OCI-LY7 (cell line): Measurements from ENCODE around the gene TRRAP. TPM values are rescaled to one million over a fixed set of nuclear protein-coding genes. Genes with fewer than 3 reads are reported as not detected.

ENCODE experiments used
- BruUV-seq: library from RNA; stranded (reverse); fragments of 400-500 nt; replicated peaks from 2 replicates; lab custom pipeline; 2021; lab: Mats Ljungman, UMichigan
- CTCF ChIA-PET: fragments of 300-600 bp; sonication (Branson Sonifier 250); formaldehyde crosslinking; loops from one replicate; lab custom pipeline; 2022; ENCODE audit warnings: antibody characterized with exemption; ENCODE audit not compliant: unreplicated experiment; lab: Charles Lee
- POLR2A ChIA-PET: fragments of 300-600 bp; sonication (Branson Sonifier 250); formaldehyde crosslinking; loops from one replicate; lab custom pipeline; 2022; ENCODE audit warnings: antibody characterized with exemption; lab: Charles Lee
- DNase-seq: peaks from one replicate; pipeline ENCODE4 v3.0.0-alpha.2; 2015; ENCODE audit warnings: low spot score
- H2AFZ ChIP-seq: fragments of 200-600 bp; sonication (generic), shearing (Covaris generic); 2 replicates; pipeline ENCODE4 v1.6.1; 2014; ENCODE audit warnings: mild to moderate bottlenecking, antibody characterized with exemption, low read length, moderate library complexity
- H3K27ac ChIP-seq: fragments of 200-600 bp; sonication (generic); 2 replicates; pipeline ENCODE4 v1.5.1; 2014; ENCODE audit warnings: mixed run types, low read depth, mild to moderate bottlenecking, moderate library complexity, low read length, inconsistent platforms; ENCODE audit not compliant: poor library complexity, severe bottlenecking
- H3K36me3 ChIP-seq: fragments of 200-600 bp; sonication (generic); 2 replicates; pipeline ENCODE4 v1.6.1; 2014; ENCODE audit warnings: mild to moderate bottlenecking, antibody characterized with exemption, low read length, moderate library complexity, mixed read lengths; ENCODE audit not compliant: insufficient read depth
- H3K4me1 ChIP-seq: fragments of 200-600 bp; sonication (generic); 2 replicates; pipeline ENCODE4 v1.5.1; 2014; ENCODE audit warnings: mild to moderate bottlenecking, low read length; ENCODE audit not compliant: insufficient read depth, poor library complexity, severe bottlenecking
- H3K4me2 ChIP-seq: fragments of 200-600 bp; sonication (generic); 2 replicates; pipeline ENCODE4 v1.6.1; 2014; ENCODE audit warnings: mild to moderate bottlenecking, low read length
- H3K4me3 ChIP-seq: fragments of 200-600 bp; sonication (generic); 2 replicates; pipeline ENCODE4 v1.5.1; 2014; ENCODE audit warnings: mild to moderate bottlenecking, low read depth, low read length; ENCODE audit not compliant: poor library complexity, severe bottlenecking
- H3K79me2 ChIP-seq: fragments of 200-600 bp; sonication (generic); 2 replicates; pipeline ENCODE4 v1.6.1; 2016; ENCODE audit warnings: low read depth, mild to moderate bottlenecking, low read length, moderate library complexity, mixed read lengths; ENCODE audit not compliant: insufficient read depth
- H3K9me2 ChIP-seq: fragments of 200-600 bp; sonication (generic); 2 replicates; pipeline ENCODE4 v1.6.1; 2016; ENCODE audit warnings: mild to moderate bottlenecking, low read length, mixed read lengths; ENCODE audit not compliant: insufficient read depth
- H3K9me3 ChIP-seq: fragments of 200-600 bp; sonication (generic); 2 replicates; pipeline ENCODE4 v1.6.1; 2014; ENCODE audit warnings: mild to moderate bottlenecking, mixed run types, low read length, mixed read lengths
- H4K20me1 ChIP-seq: fragments of 200-600 bp; sonication (generic); 2 replicates; pipeline ENCODE4 v1.6.1; 2014; ENCODE audit warnings: mild to moderate bottlenecking, antibody characterized with exemption, low read length, moderate library complexity, mixed read lengths; ENCODE audit not compliant: insufficient read depth
- EZH2phosphoT487 ChIP-seq: fragments of 200-600 bp; sonication (generic); IDR thresholded peaks from 2 replicates; pipeline ENCODE4 v1.6.1; 2018; ENCODE audit warnings: low read depth, borderline replicate concordance, mild to moderate bottlenecking, mixed run types, antibody characterized with exemption, low read length, moderate library complexity, mixed read lengths
- intact Hi-C: fragments of 100-400 bp; cut with micrococcal nuclease; formaldehyde crosslinking; loops from one replicate; pipeline ENCODE4 v1.10.0; 2022; ENCODE audit not compliant: unreplicated experiment
- total RNA-seq, 2 experiments: library from RNA; depleted of rRNA in 1 of 2; stranded (reverse); fragments of >200 nt in 1 of 2; shearing (Covaris generic) in 1 of 2; gene quantifications; 2 replicates each; pipeline ENCODE4 v1.2.3, GENCODE V29; 2014 to 2022
- TF ChIP-seq, protein P1 (sequence below): fragments of 200-600 bp; sonication (generic); conservative IDR thresholded peaks from 2 replicates; pipeline ENCODE4 v1.5.1; 2014; ENCODE audit warnings: mild to moderate bottlenecking, antibody characterized with exemption, low read length, moderate library complexity, mixed read lengths

TRRAP gene
- total RNA-seq, 2 experiments from 2014 or later, result 50.4 to 86.1 TPM

DNA sequence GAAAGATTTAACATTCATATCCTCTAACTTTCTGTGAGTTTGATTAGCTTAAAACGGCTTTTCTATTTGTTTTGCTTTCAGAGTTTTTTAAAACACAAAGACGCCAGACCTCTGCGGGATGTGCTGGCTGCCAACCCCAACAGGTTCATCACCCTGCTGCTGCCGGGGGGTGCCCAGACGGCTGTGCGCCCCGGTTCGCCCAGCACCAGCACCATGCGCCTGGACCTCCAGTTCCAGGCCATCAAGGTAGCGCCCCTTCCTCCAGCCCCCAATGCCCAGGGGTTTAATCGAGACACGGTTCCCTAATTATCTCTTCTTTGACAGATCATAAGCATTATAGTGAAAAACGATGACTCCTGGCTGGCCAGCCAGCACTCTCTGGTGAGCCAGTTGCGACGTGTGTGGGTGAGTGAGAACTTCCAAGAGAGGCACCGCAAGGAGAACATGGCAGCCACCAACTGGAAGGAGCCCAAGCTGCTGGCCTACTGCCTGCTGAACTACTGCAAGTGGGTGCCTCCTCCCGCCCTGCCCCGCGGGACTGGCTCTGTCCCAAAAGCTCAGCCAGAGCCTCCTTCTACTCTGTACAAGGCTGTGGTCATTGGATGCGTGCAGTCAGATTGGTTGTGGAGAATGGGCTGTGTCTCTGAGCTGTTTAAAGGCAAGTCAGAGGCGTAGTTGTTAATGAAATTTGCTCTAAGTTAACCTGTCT is 71.2 kb downstream of the TRRAP start:
- no peak overlapping the region for H3K4me3 ChIP-seq
- no peaks in the 10 kb centered on the region for H3K9me2 ChIP-seq
- no peaks in the 10 kb centered on the region for H3K4me1 ChIP-seq
- intact Hi-C loops, result no loop called here
- H3K9me3 ChIP-seq, result no peaks in the 10 kb centered on the region
- H4K20me1 ChIP-seq, result no peaks in the 10 kb centered on the region
- ChIA-PET POLR2A (interaction anchor here (1.0 kb wide), 1 partner anchor 13 kb away, joined by 4 read pairs; no protein-coding TSS in a partner anchor), CTCF (no interaction called here)
- no TSS peak for BruUV-seq
- peaks cover 97% of the 10 kb centered on the region for H3K36me3 ChIP-seq
- TF ChIP-seq, protein P1, sequence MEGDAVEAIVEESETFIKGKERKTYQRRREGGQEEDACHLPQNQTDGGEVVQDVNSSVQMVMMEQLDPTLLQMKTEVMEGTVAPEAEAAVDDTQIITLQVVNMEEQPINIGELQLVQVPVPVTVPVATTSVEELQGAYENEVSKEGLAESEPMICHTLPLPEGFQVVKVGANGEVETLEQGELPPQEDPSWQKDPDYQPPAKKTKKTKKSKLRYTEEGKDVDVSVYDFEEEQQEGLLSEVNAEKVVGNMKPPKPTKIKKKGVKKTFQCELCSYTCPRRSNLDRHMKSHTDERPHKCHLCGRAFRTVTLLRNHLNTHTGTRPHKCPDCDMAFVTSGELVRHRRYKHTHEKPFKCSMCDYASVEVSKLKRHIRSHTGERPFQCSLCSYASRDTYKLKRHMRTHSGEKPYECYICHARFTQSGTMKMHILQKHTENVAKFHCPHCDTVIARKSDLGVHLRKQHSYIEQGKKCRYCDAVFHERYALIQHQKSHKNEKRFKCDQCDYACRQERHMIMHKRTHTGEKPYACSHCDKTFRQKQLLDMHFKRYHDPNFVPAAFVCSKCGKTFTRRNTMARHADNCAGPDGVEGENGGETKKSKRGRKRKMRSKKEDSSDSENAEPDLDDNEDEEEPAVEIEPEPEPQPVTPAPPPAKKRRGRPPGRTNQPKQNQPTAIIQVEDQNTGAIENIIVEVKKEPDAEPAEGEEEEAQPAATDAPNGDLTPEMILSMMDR, result no peak
- TF ChIP-seq EZH2phosphoT487, result no peak
- H3K4me2 ChIP-seq, result no peak overlapping the region
- H3K79me2 ChIP-seq, result no peaks in the 10 kb centered on the region
- H2AFZ ChIP-seq, result no peak overlapping the region
- no peak for DNase-seq
- no peak overlapping the region for H3K27ac ChIP-seq

DNA sequence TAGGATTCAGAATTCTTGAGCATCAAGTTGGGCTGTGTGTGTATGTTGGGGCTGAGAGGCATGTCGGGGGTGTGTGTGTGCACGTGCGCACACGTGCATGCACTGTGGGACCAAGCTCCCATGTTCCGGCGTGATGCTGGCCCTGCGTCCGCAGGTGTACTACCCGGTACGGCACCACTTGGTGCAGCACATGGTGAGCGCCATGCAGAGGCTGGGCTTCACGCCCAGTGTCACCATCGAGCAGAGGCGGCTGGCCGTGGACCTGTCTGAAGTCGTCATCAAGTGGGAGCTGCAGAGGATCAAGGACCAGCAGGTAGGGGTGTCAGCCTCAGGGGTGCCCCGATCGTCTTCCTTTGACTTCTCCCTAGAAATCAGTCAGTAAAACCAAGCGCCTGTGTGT is 77.7 kb downstream of the TRRAP start:
- peaks cover 99% of the 10 kb centered on the region for H3K36me3 ChIP-seq
- BruUV-seq, result no TSS peak

More for the DNA sequence above, 77.7 kb downstream of the TRRAP start:
- no peak for DNase-seq
- H3K4me3 ChIP-seq, result no peak overlapping the region
- intact Hi-C loops, result no loop called here
- no peaks in the 10 kb centered on the region for H4K20me1 ChIP-seq
- H3K4me1 ChIP-seq, result no peaks in the 10 kb centered on the region
- H3K79me2 ChIP-seq, result no peaks in the 10 kb centered on the region
- no peaks in the 10 kb centered on the region for H3K9me2 ChIP-seq
- TF ChIP-seq, protein P1, result no peak
- no peak for TF ChIP-seq EZH2phosphoT487
- H3K4me2 ChIP-seq, result no peak overlapping the region
- CTCF ChIA-PET, result no interaction called here
- no peaks in the 10 kb centered on the region for H3K9me3 ChIP-seq
- no peak overlapping the region for H3K27ac ChIP-seq
- POLR2A ChIA-PET, result no interaction called here
- H2AFZ ChIP-seq, result no peak overlapping the region
